Renal cortical epithelial cell (primary cell): ENCODE data around the gene LRRC8E. TPM values are rescaled to one million over a fixed set of nuclear protein-coding genes. Genes with fewer than 3 reads are reported as not detected.
A peak's percentile ranks its signal among the peaks of the same experiment; 100 is the strongest.

ENCODE experiments used
- DNase-seq: peaks from one replicate; pipeline ENCODE4 v3.0.0-alpha.2; 2011; ENCODE audit warnings: low read depth
- total RNA-seq: library from RNA; depleted of rRNA; stranded (reverse); fragments of >200 nt; gene quantifications from 2 replicates; pipeline ENCODE4 v1.2.3, GENCODE V29; 2014

Gene LRRC8E
- total RNA-seq, 1 donor from 2014 or later: 11.1 TPM

GRCh38 chr19:7887408-7888144 lies 734 bp upstream of the LRRC8E start:
- no peak for DNase-seq

GRCh38 chr19:7888826-7889217 lies 512 bp downstream of the LRRC8E start:
- no peak for DNase-seq

GRCh38 chr19:7893362-7894101 lies 5.2 kb downstream of the LRRC8E start:
- peak; percentile 60 for DNase-seq

GRCh38 chr19:7894612-7895309 lies 6.5 kb downstream of the LRRC8E start:
- DNase-seq: no peak

- no peak for DNase-seq
These were observed 7.3 kb downstream of the LRRC8E start for GRCh38 chr19:7895565-7895964.

GRCh38 chr19:7897292-7897691 lies 9.0 kb downstream of the LRRC8E start:
- DNase-seq: no peak

- no peak for DNase-seq
These were observed 10.7 kb downstream of the LRRC8E start for GRCh38 chr19:7898967-7899366.

- DNase-seq: no peak
These were observed 11.6 kb downstream of the LRRC8E start for GRCh38 chr19:7899751-7900378.

GRCh38 chr19:7900401-7900870 lies 12.1 kb downstream of the LRRC8E start:
- no peak for DNase-seq

- DNase-seq: no peak
These were observed 12.6 kb downstream of the LRRC8E start for GRCh38 chr19:7900931-7901330.

- no peak for DNase-seq
These were observed 13.0 kb downstream of the LRRC8E start for GRCh38 chr19:7901337-7901736.

- DNase-seq: no peak
These were observed 14.5 kb downstream of the LRRC8E start for GRCh38 chr19:7902796-7903243.

GRCh38 chr19:7903244-7904073 lies 15.1 kb downstream of the LRRC8E start, which contains the start of gene MAP2K7:
MAP2K7 (plus strand) TSS chr19:7903877; CDS start chr19:7903945, 68 bp downstream.
- peak; percentile 94 for DNase-seq

GRCh38 chr19:7904074-7905020 lies 16.0 kb downstream of the LRRC8E start:
- no peak for DNase-seq

GRCh38 chr19:7905268-7905667 lies 17.0 kb downstream of the LRRC8E start:
- DNase-seq: no peak

GRCh38 chr19:7905859-7906258 lies 17.5 kb downstream of the LRRC8E start:
- no peak for DNase-seq

GRCh38 chr19:7907122-7907521 lies 18.8 kb downstream of the LRRC8E start:
- DNase-seq: no peak

GRCh38 chr19:7907544-7907943 lies 19.2 kb downstream of the LRRC8E start:
- no peak for DNase-seq

GRCh38 chr19:7908078-7908699 lies 19.9 kb downstream of the LRRC8E start:
- no peak for DNase-seq
